Stimulated activated CD4-positive, alpha-beta T cell treated with anti-CD3 and anti-CD28 coated beads, Interleukin-2, amount 100 ng/mL, for 4 hours (primary cell): ENCODE results near the gene FANCL.
"Not testable (repeated sequence)": the region's sequence is repeated elsewhere in the genome, so short reads cannot be mapped to it uniquely, and the experiment has no call there.

Experiments used
- DNase-seq: peaks from one replicate; pipeline ENCODE4 v3.0.0-alpha.2; 2020; ENCODE audit warnings: low read depth

Gene FANCL

DNA sequence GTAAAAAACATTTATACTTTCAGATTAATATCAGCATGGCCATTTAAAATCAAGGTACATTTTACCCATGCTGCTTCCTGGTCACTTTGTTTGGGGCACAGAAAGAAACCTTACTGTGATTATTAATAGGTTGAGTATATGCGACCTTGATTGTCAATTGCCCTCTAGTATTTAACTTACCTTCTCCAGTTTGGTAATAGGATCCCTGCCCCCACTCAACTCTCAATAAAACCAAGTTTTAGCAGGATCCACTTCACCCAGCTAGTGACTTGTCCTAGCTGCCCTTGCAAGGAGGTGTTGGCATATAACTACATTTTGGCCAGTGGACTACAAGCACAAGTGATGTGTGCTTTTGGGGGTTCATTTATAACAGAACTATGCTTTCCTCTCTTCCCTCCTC is 34.3 kb downstream of the FANCL start:
- DNase-seq, result no peak

DNA sequence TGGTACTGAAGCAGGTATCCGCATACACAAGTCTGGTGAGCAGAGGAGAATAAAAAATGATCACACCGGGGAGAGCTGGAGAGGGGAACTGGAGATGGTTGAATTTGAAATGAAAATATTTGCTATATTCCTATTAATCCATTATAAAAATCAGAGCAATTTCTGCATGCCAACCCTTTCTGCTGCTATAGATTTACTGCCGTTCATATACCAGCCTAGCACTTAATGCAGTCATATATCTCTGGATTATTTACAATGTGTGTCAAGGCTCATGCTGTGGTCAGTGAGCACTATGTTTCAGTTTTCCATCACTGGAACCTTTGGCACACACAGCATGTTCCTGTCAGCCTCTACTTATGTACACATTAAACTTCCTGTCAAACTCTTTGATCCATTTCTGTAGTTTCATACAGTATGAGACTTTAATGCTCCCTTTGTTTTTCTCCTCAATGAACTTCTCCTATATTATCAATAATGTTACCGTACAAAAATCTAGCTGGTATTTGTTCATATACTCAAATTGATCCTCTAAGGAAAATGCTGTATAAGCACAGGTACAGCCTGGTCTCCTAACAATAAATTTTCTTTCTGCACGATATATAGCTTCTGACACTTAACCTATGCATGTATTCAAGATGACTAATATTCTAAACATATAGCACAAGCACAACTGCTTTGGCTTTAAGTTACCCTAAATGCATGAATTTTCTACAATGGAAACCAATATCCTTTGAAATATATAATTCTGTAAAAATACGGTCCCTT is 36.7 kb downstream of the FANCL start:
- no peak for DNase-seq

DNA sequence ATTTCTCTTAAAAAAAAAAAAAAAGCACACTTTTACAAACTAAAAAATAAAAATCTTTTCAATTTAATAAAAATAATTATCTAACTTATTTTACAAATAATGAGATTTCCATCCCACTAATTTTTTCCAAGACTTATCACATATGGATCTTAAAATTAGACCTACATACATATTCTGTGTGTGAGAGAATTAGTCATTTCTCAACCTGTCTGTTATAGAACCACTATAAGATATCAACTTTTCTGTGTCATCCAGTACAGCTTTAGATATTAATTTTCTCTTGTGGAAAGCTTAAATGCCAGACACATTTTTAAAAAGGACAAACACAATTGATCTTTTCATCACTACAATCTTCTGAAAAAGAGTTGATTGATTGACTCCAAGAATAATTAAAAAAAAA is 38.1 kb downstream of the FANCL start:
- DNase-seq, result no peak

DNA sequence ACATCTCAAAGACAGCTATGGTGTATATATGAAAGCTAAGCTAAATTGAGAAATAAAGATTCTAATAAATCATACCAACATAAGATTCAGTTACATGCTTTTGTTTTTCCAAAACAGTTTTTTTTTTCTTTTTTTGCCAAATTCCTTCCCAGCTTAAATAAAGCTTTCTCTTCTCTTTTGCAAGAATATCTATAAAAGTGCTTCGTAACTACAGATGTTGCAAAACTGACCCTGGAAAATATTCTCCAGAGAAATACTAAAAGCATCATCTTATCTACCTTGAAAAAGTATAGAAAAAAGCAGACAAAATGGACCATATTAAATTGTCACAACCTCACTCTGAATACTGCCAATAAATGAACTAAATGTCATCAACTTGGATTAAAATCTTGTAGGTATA is 38.7 kb downstream of the FANCL start:
- no peak for DNase-seq

DNA sequence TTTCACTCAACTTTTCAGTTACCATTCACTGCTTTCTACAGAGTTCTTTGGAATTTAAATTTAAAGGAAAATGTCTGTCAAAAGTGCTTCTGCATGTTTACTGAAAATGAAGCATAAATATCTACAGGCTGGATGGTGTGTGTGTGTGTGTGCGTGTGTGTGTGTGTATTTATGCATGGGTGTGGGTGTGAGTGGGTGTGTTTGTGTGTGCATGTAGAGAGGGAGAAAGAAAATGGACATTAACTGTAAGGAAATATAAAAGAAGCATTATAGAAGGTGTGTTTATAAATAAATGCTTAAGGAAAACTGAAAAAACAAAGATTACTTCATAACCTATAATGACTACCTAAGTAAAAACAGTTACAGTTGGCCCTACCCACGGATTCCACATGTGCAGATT is 43.2 kb downstream of the FANCL start:
- no peak for DNase-seq

DNA sequence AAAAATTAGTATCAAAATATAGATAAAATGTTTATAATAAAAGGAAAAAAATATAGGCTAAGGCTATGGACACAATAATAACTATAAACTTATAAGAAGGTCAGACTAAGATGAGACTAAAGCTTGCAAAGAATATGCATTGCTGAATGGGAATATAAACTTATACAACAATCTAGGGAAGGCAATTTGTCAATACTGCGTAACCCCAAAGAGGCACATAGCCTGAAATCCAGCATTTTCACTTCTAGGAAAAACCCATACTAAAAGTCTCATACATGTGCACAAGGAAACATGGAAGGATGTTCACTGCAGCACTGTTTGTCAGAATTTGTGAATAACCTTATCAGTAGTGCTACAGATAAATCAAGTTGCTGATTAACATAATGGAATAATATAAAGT is 45.5 kb downstream of the FANCL start:
- no peak for DNase-seq

DNA sequence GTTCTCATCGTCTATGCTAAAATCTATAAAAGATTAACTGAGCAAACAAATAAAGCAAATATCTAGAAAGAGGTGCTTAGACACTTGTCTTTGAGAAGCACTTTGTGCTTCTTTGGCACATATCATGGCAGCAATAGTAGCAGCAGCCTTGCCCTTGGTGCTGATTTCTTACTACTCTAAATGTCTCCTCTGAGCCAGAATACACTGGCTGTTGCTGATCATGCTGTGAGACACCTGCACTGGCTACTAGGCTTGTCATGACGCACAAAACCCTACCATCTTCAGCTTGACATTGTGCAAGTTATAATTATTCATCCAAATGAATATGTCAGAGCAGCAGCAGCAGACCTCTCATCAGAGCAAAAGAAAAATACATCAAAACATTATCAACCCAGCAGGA is 46.7 kb downstream of the FANCL start:
- DNase-seq, result no peak

DNA sequence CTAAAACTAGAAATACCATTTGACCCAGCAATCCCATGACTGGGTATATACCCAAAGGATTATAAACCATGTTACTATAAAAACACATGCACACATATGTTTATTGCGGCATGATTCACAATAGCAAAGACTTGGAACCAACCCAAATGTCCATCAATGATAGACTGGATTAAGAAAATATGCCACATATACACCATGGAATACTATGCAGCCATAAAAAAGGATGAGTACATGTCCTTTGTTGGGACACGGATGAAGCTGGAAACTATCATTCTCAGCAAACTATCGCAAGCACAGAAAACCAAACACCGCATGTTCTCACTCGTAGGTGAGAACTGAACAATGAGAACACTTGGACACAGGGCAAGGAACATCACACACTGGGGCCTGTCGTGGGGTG is 54.1 kb downstream of the FANCL start:
- not testable (repeated sequence) for DNase-seq

DNA sequence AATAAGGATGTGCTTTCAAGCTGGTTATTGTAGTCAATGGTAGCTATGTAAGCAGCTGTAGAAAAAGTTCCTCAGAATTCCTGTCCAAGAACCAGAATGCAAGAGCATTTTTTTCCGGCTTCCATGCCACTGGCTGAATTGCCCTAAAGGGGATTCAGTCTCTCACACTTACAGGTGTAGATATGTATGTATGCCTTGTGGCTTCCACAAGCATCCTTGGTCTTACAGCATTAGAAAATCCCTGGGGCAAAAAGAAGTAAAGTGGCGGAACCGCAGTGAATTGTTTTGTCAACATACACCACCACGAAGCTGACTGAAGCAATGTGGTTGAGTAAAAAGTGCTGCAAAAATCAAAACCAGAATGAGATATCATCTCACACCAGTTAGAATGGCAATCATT is 54.6 kb downstream of the FANCL start:
- no peak for DNase-seq

DNA sequence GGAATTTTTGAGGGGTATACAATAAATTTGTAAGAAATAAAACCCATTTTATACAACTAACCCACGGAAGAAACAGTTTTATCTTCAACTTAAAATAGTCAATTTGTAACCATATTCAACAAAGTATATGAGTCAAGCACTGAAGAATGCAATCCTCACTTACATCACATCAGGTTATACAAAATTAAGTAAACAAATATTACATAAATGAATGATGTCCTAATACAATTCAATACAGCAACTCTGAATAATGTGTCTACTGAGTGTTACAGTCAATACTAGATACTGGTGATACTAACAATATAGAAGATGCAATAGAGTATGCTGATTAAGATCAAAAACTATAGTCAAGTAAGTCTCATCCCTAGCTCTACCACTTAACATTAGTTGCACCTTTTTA is 58.6 kb downstream of the FANCL start:
- DNase-seq, result no peak

DNA sequence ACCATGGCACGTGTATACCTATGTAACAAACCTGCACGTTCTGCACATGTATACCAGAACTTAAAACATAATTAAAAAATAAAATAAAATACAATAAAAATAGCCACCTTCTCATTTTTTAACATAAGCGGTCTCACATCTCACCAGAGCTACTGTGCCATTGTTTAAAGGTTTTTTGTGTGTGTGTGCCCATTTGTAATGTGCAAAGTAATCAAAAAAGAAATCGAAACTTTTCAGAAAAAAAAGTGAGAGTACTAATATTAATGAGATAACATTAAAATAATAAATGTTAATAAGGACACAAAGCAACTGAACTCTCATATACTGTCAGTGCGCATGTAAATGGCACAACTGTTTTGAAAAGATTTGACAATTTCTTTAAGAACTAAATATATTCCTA is 60.5 kb downstream of the FANCL start:
- no peak for DNase-seq

DNA sequence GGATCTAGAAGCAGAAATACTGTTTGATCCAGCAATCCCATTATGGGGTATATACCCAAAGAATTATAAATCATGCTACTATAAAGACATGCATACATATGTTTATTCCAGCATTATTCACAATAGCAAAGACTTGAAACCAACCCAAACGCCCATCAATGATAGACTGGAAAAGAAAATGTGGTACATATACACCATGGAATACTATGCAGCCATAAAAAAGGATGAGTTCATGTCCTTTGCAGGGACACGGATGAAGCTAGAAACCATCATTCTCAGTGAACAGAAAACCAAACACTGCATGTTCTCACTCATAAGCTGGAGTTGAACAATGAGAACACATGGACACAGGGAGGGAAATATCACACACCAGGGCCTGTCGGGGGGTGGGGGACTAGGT is 61.0 kb downstream of the FANCL start:
- DNase-seq, result not testable (repeated sequence)

DNA sequence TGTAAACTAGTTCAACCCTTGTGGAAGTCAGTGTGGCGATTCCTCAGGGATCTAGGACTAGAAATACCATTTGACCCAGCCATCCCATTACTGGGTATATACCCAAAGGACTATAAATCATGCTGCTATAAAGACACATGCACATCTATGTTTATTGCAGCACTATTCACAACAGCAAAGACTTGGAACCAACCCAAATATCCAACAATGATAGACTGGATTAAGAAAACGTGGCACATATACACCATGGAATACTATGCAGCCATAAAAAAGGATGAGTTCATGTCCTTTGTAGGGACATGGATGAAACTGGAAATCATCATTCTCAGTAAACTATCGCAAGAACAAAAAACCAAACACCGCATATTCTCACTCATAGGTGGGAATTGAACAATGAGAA is 63.9 kb downstream of the FANCL start:
- DNase-seq, result not testable (repeated sequence)

DNA sequence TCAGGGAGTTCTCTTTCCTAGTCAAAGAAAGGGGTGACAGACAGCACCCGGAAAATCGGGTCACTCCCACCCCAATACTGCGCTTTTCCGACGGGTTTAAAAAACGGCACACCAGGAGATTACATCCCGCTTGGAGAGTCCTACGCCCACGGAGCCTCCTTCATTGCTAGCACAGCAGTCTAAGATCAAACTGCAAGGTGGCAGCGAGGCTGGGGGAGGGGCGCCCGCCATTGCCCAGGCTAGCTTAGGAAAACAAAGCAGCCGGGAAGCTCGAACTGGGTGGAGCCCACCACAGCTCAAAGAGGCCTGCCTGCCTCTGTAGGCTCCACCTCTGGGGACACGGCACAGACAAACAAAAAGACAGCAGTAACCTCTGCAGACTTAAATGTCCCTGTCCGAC is 69.3 kb downstream of the FANCL start:
- DNase-seq, result not testable (repeated sequence)

DNA sequence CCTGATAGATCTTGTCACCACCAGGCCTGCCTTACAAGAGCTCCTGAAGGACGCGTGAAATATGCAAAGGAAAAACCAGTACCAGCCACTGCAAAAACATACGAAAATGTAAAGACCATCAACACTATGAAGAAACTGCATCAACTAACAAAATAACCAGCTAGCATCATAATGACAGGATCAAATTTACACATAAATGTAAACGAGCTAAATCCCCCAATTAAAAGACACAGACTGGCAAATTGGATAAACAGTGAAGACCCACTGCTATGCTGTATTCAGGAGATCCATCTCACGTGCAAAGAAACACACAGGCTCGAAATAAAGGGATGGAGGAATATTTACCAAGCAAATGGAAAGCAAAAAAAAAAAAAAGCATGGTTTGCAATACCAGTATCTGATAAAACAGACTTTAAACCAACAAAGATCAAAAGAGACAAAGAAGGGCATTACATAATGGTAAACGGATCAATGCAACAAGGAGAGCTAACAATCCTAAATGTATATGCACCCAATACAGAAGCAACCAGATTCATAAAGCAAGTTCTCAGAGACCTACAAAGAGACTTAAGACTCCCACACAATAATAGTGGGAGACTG is 70.7 kb downstream of the FANCL start:
- not testable (repeated sequence) for DNase-seq

DNA sequence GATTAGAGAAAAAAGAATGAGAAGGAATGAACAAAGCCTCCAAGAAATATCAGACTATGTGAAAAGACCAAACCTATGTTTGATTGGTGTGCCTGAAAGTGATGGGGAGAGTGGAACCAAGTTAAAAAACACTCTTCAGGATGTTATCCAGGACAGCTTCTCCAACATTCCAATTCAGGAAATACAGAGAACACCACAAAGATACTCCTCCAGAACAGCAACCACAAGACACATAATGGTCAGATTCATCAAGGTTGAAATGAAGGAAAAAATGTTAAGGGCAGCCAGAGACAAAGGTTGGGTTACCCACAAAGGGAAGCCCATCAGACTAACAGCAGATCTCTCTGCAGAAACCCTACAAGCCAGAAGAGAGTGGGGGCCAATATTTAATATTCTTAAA is 71.3 kb downstream of the FANCL start:
- not testable (repeated sequence) for DNase-seq

DNA sequence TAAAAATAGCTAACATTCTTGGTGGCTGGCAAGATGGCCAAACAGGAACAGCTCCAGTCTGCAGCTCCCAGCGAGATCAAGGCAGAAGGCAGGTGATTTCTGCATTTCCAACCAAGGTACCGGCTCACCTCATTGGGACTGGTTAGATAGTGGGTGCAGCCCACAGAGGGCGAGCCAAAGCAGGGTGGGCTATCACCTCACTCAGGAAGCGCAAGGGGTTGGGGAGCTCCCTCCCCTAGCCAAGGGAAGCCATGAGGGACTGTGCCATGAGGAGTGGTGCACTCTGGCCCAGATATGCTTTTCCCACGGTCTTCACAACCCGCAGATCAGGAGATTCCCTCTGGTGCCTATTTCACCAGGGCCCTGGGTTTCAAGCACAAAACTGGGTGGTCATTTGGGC is 73.0 kb downstream of the FANCL start:
- DNase-seq, result not testable (repeated sequence)

DNA sequence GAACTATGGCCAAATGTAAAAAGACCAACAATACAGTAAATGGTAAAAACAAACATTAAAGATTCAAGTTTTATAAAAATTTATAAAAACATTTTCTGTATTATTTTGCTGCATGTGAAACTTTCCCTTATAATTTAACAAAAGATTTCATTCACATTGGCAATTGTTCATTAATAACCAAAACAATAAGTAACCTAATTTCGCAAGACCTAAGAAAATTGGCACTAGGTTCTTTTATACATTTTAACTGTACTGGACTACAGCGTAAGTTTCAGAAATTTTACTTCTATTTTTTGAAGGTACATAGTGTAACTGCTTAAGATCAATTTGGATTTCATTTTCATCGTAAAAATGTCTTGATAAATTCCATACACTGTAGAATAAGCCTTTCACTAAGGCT is 77.2 kb downstream of the FANCL start:
- DNase-seq, result no peak

DNA sequence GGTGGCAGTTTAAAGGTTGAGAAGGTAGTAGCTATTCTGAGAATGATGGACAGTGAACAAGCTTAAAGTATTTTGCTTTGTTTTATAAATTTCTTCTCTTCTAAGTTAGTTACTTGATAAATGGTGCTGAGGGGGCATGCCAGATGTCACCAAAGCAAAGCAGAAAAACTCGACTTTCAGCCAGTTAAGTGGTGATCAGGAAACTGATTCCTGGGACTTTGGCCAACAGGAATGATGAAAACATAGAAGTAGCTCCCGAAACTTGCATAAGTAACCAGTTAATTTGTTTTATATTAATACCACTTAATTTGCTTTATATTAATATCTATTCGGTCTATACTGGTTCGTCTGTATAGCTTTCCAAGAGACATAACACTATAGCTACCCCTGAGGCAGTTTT is 82.6 kb downstream of the FANCL start:
- DNase-seq, result no peak

DNA sequence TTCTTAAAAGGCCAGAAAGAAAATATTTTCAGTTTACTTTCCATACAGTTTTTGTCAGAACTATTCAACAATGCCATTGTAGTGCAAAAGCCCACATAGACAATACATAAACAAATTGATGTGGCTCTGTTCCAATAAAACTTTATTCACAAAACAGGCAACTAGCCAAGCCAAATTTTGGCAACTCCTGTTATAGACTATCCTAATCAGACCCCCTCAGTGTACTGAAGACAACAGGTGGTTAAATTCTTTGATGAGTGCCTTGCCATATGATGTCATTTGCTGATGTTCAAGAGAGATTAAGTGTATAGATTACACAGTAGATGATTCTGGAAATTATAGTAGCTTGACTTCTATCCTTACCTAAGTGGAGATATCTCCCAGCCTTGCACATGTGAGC is 83.4 kb downstream of the FANCL start:
- no peak for DNase-seq

DNA sequence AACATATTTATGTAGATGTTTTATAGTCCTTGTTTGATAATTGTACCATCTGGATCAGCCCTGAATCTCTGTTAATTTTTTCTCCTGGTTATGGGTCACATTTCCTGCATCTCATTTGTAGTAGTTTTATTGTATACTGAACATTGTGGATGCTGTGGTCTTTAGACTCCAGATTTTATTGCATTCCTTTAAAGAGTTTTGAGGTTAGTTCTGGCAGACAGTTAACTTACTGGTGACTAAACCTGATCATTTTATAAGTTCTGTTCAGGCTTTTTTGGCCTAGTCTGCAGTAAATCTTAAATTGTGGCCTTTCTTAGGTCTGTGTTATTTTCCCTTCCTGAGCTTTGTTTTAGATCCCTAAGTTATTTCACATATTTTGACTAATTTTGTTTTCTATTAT is 84.3 kb downstream of the FANCL start:
- DNase-seq, result no peak

DNA sequence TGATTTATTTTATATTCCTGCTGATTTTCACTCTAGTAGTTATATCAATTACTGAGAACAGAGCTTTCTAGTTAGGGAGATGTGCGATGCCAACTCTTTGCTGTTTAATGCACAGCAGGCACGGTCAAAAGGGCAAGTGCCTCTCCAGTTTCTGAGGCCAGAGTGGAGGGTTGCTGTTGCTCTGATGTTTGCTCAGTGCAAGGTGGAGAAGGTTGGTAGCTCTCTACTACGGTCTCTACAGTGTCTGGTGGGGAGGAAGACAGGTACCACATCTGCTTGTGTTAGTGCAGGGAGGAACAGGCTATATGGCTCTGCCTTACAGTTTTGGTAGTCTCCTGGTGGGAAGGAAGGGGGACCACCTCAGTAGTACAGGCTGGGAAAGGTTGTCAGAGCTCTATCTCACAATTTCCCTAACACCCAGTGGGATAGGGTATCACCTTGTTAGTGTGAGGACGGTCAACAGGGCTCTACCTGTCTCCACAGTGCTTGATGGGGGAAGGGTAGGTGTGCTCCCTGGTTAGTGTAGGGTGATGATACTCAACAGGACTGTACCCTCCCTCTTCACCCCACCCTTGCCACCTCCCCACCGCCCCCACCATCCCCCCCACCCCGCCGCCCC is 85.9 kb downstream of the FANCL start:
- DNase-seq, result no peak

DNA sequence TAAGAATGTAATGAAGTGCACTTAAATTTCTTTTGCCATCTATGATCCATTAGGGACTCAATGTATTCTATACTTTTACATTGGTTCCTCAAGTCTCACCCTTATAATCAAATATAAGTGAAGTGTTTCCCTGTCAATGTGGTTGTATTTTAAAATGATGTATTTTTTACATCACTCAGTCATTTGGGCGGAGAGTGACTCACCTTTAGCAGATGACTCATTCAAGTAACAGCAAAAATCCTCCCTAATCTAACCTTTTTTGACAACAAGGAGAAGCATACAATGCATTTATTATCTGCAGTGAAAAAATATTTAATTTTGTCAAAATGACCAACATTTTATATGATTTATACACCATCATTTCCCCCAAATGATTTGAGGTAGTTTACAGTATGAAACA is 94.4 kb downstream of the FANCL start:
- peak; percentile 10 for DNase-seq

DNA sequence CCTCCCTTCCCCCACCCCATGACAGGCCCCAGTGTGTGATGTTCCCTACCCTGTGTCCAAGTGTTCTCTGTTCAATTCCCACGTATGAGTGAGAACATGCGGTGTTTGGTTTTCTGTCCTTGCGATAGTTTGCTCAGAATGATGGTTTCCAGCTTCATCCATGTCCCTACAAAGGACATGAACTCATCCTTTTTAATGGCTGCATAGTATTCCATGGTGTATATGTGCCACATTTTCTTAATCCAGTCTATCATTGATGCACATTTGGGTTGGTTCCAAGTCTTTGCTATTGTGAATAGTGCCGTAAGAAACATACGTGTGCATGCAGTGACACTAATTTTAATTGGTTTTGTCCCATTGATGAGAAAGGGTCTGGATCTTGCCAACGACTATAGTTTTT is 95.4 kb downstream of the FANCL start:
- DNase-seq, result not testable (repeated sequence)
